RWPE1 (cell line): Measurements from ENCODE around the gene EIF3F.

Experiments used
- CTCF ChIA-PET: fragments of 350-600 bp; sonication (Branson Sonifier 250); formaldehyde crosslinking; extraction: SDS; loops from one replicate; lab custom pipeline; 2021; lab: Yijun Ruan, JAX
- POLR2A ChIA-PET: fragments of 400-600 bp; formaldehyde crosslinking; extraction: SDS; loops from one replicate; lab custom pipeline; 2020; ENCODE audit warnings: antibody characterized with exemption; ENCODE audit not compliant: low non-redundant PET; lab: Yijun Ruan, JAX
- DNase-seq: peaks from one replicate; pipeline ENCODE4 v3.0.0; 2012; ENCODE audit warnings: low spot score
- H3K27ac ChIP-seq: fragments of 450-650 bp; 2 replicates; pipeline ENCODE4 v1.5.1; 2017
- CTCF ChIP-seq: fragments of 450-650 bp; conservative IDR thresholded peaks from 2 replicates; pipeline ENCODE4 v1.5.1; 2017; ENCODE audit warnings: low read depth, mild to moderate bottlenecking

EIF3F gene

GRCh38 chr11:8003187-8003586 is 16.1 kb downstream of the EIF3F start:
- CTCF ChIA-PET = interaction anchor here (0.6 to 2.0 kb wide), 2 partner anchors 7 to 96 kb away, joined by 3 to 8 read pairs; no protein-coding TSS in a partner anchor

GRCh38 chr11:8004008-8004407 is 16.9 kb downstream of the EIF3F start:
- ChIA-PET CTCF (interaction anchor here (2.0 kb wide), 1 partner anchor 95 kb away, joined by 8 read pairs; no protein-coding TSS in a partner anchor), POLR2A (interaction anchor here (0.6 kb wide), 1 partner anchor 42 kb away, joined by 6 read pairs; no protein-coding TSS in a partner anchor)
- H3K27ac ChIP-seq = no peak overlapping the region
- no peak for TF ChIP-seq CTCF
- DNase-seq = no peak

More at GRCh38 chr11:8003187-8003586, 16.1 kb downstream of the EIF3F start:
- TF ChIP-seq CTCF = no peak
- no peak for DNase-seq
- H3K27ac ChIP-seq = no peak overlapping the region
- POLR2A ChIA-PET = interaction anchor here (0.6 kb wide), 1 partner anchor 41 kb away, joined by 6 read pairs; no protein-coding TSS in a partner anchor

DNA sequence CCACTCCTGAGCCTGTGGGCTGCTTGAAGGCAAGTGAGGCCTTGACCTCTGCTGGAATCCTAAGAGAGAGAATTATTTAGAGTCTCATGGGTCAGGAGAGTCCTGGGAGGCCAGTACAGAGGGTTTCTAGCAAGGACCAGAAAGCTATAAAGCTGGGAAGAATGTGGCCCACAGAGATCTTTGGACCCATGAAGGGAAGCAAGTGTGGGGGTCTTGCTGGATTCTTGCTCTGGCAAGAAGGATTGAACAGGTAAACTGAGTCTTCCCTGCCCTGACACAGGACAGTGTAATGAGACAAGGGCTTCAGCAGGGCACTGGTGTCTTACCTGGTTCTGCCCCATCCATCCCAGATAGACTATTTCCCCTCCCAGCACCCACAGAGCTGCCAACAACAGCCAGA is 18.4 kb downstream of the EIF3F start:
- POLR2A ChIA-PET = no interaction called here
- CTCF ChIA-PET = interaction anchor here (0.7 to 2.2 kb wide), 8 partner anchors 9 to 249 kb away, joined by 3 to 63 read pairs (median 6); no protein-coding TSS in a partner anchor
- DNase-seq = no peak
- TF ChIP-seq CTCF = no peak
- no peak overlapping the region for H3K27ac ChIP-seq

DNA sequence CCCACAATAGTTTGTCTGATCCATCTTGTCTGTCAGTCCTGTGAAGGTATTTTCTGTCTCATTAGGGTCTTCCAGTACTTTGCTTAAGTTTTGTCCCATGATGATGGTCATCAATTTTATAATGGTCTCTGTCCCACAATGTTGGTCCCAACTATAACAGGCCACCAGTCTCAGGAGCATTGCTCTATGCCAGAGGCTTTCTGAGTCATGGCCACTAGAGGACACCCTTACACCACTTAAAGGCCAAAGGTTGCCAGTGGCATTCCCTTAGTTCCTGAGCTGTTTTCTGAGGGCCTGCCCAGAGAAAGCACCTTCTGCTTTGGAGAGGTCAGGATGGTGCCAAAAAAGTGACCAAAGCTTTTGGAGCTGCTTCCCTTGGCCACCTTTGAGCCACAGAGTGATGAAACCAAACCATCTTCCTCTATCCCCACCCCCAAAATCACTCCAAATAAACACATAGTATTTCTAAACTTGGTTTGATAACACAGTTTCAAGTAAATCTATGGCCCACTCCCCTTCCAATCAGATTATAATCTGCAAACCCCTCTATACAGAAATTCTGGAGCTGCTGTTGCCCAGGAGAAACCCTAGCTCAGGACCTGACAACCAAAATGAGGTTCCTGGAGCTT is 19.3 kb downstream of the EIF3F start:
- ChIA-PET POLR2A (no interaction called here), CTCF (interaction anchor here (0.6 to 2.2 kb wide), 20 partner anchors 8 to 560 kb away, joined by 3 to 63 read pairs (median 4); partner anchors contain the start of genes EIF3F and LMO1)

DNA sequence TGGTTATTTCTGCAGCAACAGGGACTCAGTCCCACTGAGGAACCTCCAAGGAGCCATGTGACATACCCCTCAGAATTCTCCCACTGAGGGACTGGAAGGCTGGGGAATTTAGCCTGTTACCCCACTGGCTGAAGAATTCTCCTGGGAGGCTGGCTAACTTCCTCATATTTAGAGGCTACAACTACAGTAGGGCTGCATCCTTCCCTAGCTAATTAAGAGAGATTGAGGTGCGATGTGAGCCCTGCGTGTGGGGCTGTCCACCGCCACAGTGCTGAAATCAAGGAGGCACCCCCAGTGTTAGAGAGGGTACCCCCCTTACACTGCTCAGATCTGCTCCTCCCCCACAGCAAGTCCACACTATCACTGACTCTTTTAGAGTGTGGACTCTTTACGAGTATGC is 21.1 kb downstream of the EIF3F start:
- CTCF ChIA-PET = interaction anchor here (1.3 kb wide), 1 partner anchor 91 kb away, joined by 5 read pairs; no protein-coding TSS in a partner anchor

More for the DNA sequence above, 19.3 kb downstream of the EIF3F start:
- DNase-seq = peak; percentile 63
- no peak overlapping the region for H3K27ac ChIP-seq
- TF ChIP-seq CTCF = peak; percentile 84

More for the DNA sequence above, 21.1 kb downstream of the EIF3F start:
- DNase-seq = no peak
- POLR2A ChIA-PET = no interaction called here
- no peak for TF ChIP-seq CTCF
- H3K27ac ChIP-seq = no peak overlapping the region
